Measurements from ENCODE around the gene SLC22A15.

Gene SLC22A15

DNA sequence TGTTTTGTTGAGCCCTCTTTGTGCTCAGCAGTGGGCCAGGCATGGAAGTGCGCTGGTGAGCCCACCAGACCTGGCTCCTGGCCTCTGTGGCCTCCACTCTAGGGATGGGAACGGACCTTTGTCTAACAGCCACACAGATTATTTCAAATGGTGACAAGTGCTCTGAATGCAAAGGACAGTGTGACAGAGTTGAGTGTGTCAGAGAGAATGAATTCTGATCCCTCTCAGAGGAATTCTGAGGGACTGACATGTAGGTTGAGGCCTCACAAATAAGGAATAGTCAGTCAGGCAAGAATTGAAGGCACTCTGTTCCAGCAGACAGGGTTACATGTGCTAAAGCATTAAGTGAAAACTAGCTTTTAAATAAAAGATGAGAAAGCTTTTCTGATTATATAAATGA is 123.6 kb downstream of the SLC22A15 start:
- no peak for DNase-seq (ENCODE audit: low read depth in 2 of 2)

DNA sequence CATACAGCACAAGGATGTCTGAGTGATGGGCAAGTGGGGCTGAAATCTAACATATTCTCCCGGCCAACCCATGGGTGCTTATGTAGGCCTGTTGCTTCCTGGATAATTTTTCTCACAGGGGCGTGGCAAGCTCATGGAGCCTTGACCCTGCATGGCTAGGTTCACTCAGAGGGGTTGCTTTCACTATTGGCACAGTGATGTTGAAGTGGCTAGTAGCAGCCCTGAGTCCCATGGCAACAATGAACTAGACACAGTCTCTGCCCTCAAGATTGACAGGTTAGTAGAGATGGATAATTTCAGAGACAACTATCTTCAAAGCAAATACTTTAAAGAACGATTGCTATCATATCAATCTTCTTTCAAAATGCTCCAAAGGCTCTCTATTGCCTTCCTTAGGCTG is 128.4 kb downstream of the SLC22A15 start:
- no peak for DNase-seq (ENCODE audit: low read depth in 2 of 2)

DNA sequence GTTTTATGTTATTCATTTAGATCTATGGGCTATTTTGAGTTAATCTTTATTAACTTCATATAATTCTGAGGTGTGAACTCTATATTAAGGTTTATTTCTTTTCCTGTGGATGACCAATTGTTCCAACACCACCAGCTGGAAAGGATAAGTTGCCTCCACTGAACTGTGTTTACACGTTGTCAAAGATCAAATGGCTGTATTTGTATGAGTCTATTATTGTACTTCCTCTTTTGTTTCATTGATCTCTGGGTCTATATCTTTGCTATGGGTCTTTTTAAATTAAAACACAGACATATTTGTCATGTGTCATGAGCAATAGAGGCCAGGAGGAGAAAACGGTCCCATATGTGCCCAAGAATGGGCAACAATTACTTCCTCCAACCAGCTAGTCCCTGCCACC is 129.7 kb downstream of the SLC22A15 start:
- no peak for DNase-seq (ENCODE audit: low read depth in 2 of 2)

DNA sequence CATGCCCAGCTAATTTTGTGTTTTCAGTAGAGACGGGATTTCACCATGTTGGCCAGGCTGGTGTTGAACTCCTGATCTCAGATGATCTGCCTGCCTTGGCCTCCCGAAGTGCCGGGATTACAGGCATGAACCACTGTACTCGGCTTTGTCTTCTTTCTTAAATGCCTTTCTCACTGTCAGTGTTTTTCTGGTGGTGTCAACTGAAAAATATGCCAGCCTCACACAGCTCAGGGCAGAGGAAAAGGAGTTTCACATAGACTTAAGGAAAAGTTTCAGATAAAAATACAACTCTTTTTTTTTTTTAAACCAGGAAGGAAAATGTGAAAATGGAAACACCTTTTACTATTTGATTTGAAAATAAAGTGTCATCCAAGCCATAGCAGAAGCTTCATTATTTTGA is 130.3 kb downstream of the SLC22A15 start:
- no peak for DNase-seq (ENCODE audit: low read depth in 2 of 2)

DNA sequence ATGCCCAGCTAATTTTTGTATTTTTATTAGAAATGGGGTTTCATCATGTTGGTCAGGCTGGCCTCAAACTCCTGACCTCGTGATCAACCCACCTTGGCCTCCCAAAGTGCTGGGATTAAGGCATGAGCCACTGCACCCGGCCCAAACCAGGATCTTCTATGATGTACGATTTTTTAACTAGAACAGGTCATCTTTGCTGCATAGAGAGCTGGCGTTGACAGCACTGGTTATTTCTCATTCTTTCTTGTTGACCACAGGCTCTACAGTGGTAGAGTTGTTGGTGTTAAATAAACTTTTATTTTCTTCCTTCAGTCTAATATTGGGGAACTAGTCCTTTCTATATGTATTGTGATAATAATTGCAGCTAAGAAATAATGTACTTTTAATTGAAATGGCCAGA is 131.1 kb downstream of the SLC22A15 start:
- no peak for DNase-seq (ENCODE audit: low read depth in 2 of 2)

DNA sequence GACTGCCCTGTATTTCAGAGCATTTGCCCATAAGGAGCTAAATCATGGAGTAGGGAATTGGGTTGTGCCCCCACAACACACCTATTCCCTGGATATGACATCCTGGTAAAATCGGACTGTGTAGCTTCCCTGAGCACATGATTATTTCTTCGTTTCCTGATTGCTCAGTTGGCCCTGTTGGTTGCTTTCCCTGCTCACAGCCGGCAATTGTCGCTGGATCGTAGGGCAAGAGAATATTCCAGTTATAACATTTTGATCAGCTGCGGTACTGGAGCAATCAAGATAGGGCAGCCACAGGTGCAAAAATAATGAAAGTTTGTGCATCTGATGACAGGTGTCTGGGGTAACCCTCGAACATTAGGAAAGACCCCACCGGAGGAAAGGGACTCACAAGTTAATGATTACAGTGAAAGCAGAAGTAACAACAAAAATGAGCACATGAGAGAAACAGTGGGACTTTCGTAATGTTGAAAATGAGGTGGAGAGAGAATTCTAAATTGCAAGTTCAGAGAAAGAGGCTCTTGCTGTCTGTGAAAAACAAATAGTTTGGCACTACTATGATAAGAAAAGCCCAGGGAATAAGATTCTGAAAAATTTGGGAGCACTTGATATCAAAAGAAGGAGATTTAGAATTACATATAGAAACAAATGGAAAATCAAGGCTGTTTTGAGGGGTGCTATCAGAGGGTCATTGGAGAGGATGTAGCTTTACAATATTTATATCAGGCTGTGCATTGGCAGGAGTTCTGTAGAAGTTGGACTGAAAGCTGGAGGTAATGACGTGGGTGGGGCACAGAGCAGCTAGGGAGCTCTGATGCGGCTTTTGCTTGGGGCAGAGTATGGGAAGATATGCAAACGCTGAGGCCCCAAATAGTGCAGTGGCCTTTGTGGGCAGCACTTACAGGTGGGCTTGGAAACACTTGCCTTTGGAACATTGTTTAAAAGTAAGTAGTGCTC is 134.5 kb downstream of the SLC22A15 start, which contains the start of gene MAB21L3:
MAB21L3 (plus strand) TSS at position 833 of the 957 bp plus-strand sequence. CDS start 1,217 bp downstream, outside the sequence.
- no peak for DNase-seq (ENCODE audit: low read depth in 2 of 2)

DNA sequence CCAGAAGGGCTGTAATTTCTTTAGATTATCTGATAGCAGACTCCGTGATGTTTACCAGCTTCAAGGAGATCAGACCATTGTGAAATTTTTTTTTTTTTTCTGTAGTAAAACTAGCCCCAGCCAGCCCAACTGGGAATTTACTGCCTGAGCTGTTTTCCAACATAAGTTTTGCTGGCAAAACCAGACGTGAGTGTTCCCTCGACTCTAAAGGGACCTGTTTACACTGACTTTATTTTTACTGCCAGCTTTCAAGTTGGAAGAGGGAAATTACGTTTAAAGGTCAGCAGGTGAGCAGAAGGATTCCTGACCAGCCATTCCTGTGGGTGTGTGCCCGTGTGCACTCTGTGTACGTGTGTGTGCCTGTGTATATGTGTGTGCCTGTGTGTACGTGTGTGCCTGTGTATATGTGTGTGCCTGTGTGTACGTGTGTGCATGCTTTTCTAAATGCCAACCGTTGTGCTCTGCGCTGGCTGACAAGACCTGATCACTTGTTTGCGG is 135.3 kb downstream of the SLC22A15 start:
- DNase-seq (ENCODE audit: low read depth in 2 of 2): no peak

DNA sequence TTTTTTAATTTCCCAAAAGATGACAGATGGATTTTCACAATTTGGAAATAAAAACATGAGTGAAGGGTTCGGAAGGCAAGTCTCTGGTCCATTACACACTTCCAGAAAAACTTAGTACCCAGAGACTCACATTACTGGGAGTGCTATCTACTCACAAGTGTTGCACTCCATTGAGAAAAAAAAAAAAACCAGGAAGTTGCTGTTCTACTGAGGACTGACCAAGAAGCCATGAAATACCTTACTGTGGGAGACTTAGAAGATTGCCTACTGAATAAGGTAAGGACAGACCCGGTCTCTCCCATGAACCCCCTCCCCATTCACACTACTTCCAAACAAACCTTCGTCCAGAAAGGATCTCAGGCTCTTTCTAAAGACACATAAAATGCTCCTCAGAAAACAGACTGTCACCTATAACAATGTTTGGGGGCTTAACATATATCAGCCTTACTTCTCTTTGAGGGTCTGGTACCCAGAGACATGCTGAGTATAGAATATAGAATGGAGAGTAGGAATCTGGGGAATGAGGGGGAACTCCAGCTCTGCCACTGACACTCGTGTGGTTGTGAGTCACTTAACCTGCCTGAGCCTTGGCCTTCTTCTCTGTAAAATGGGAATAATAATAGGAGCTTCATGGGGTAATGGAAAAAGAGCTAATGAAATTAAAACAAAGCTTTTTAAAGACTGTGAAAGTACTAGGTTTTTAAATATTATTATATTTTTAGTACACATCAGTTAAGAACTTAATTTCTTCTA is 136.3 kb downstream of the SLC22A15 start:
- DNase-seq (ENCODE audit: low read depth in 2 of 2): no peak

DNA sequence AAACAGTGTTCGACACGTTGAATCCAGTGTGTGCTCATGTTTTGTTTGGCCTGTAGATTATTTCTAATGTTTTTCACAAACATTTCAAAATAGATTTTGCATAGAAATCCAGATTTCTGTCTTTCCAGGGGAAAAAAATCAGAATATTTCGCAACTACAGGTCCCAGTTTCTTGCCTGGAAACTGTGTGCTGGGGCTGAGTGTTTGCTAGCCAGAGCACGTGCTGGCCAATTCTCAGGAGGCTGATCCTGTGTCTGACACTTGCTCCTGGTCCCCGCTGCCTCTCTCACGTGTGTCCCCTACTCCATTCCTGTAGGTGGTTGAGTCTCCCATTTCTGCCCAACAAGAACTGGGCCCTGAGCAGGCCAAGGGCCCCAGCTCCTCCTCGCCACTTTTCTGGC is 137.3 kb downstream of the SLC22A15 start:
- DNase-seq (ENCODE audit: low read depth in 2 of 2): no peak

DNA sequence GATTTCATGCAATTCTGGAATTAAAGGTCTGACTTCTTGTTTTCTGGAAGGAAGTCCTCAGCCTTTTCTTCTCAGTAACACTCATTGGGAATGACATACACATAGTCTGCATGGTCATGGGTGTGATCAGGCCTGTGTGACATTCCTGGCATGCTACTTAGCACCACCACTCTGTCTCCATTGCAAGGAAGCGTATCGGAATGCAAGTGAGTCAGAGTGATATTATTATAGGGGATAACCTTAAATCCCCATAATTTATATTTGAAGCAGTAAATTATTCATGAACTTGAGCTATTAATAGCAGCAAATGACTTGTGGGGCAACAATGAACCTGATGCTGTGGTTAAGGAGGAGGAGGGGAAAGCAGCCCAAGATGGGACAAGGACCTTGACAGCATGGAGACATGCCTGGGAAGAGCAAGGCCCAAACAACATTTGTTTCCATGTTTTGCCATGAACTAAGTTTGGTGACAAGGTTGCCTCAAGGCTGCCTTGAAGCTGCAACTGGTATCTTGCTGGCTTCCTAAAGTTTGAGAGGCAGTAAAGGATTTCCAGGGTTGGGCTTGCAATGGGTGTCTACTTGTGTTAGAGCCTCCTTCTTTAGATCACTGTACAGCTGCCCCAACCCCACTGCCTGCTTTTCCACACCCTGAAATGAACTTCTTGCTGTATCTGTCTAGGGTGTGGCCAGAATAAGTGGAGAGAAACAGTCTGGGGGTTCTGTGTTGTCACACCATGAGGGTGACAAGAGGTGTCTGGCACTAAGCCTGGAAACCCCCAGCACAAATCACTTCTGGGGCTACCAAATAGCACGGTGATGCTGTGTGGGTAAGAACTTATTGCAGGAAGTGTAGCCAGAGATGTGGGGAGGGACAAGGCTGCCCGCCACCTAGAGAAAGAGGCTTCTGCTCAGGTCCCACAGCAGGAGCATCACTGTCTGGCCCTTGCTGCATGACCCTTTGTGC is 139.4 kb downstream of the SLC22A15 start:
- no peak for DNase-seq (ENCODE audit: low read depth in 2 of 2)

DNA sequence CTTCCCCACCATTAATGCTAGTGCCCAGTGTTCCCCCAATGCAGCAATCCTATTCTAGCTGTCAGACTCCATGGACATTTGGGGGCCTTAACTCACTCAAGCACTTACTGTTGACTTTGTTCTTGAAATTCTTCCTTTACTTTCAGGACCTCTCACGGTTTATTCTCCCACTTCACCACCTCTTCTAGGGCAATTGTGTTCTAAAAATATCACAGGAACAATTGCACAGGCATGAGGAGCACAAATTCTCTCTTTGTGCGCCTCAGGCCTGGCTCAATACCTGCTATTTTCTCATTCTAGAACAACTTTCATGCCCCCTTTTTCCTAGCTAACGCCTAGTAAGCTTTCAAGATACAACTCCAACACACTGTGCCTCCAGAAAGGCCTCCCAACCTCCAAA is 142.2 kb downstream of the SLC22A15 start:
- DNase-seq (ENCODE audit: low read depth in 2 of 2): no peak

Data from stimulated activated CD4-positive, alpha-beta T cell treated with anti-CD3 and anti-CD28 coated beads, Interleukin-1b, Interleukin-23, amount 100 ng/mL, for 4 hours (primary cell).